ENCODE measurements around the gene FREY1. TPM values are rescaled to one million over a fixed set of nuclear protein-coding genes. Genes with fewer than 3 reads are reported as not detected.

FREY1 gene
- total and polyA plus RNA-seq, 2 donors from 2014 or later, result 0.99 to 1.0 TPM

- no peaks in the 10 kb centered on the region for H3K9me3 ChIP-seq (ENCODE audit: control insufficient read depth in 2 of 3, insufficient read depth in 1 of 3, low read length in 3 of 3)
- DNase-seq, result no peak
- no peaks in the 10 kb centered on the region for H3K27me3 ChIP-seq (ENCODE audit: control insufficient read depth, insufficient read depth, low read length)
- H3K4me3 ChIP-seq (ENCODE audit: low read length in 3 of 3), result no peak overlapping the region
- TF ChIP-seq, protein P1, sequence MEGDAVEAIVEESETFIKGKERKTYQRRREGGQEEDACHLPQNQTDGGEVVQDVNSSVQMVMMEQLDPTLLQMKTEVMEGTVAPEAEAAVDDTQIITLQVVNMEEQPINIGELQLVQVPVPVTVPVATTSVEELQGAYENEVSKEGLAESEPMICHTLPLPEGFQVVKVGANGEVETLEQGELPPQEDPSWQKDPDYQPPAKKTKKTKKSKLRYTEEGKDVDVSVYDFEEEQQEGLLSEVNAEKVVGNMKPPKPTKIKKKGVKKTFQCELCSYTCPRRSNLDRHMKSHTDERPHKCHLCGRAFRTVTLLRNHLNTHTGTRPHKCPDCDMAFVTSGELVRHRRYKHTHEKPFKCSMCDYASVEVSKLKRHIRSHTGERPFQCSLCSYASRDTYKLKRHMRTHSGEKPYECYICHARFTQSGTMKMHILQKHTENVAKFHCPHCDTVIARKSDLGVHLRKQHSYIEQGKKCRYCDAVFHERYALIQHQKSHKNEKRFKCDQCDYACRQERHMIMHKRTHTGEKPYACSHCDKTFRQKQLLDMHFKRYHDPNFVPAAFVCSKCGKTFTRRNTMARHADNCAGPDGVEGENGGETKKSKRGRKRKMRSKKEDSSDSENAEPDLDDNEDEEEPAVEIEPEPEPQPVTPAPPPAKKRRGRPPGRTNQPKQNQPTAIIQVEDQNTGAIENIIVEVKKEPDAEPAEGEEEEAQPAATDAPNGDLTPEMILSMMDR (IDR thresholded peaks at IDR 0.05; ENCODE audit: borderline replicate concordance, extremely low read depth, insufficient read depth), result no peak
- no peak overlapping the region for H3K27ac ChIP-seq (ENCODE audit: low read depth in 2 of 2, low read length in 2 of 2)
- FAIRE-seq, result no peak
- peaks cover 0 to 18% (median 10%) of the 10 kb centered on the region in 3 donors for H3K4me1 ChIP-seq (ENCODE audit: control insufficient read depth in 2 of 3, insufficient read depth in 2 of 3, low read depth in 1 of 3, low read length in 3 of 3)
- peaks cover 3 to 22% (median 10%) of the 10 kb centered on the region in 3 donors for H3K36me3 ChIP-seq (ENCODE audit: control insufficient read depth in 2 of 3, insufficient read depth in 3 of 3, low read length in 3 of 3)
- H3K9ac ChIP-seq (ENCODE audit: low read length in 3 of 3), result no peak overlapping the region
- intact Hi-C loops (cut with DNase I), result no loop called here
Observed at GRCh38 chr11:45933131-45933831, 26.2 kb upstream of the FREY1 start.

DNA sequence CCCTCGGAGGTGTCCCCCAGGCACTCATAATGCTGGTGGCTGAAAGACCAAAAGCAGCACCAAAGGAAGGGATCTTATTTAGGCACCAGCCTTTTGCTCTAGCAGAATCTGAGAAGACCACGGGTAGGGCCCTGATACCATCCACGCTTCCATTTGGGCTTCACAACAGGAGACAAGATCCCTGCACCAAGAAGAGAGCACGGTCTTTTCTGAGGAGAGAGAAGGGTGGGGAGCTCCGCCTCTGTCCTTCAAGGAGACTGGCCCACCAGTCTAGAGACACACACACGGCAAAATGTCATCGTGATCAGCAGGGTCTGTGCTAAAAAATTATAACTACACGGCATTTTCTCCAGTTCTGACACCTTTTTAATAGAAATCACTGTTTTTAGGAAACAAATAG lies 25.1 kb upstream of the FREY1 start:
- intact Hi-C loops (cut with DNase I), result no loop called here
- Histone ChIP-seq H3K27me3 (ENCODE audit: control insufficient read depth, insufficient read depth, low read length) (no peaks in the 10 kb centered on the region), H3K36me3 (ENCODE audit: control insufficient read depth in 2 of 3, insufficient read depth in 3 of 3, low read length in 3 of 3) (peaks cover 3 to 18% (median 10%) of the 10 kb centered on the region in 3 donors), H3K4me3 (ENCODE audit: low read length in 3 of 3) (no peak overlapping the region), H3K4me1 (ENCODE audit: control insufficient read depth in 2 of 3, insufficient read depth in 2 of 3, low read depth in 1 of 3, low read length in 3 of 3) (peaks cover 0 to 18% (median 10%) of the 10 kb centered on the region in 3 donors), H3K27ac (ENCODE audit: low read depth in 2 of 2, low read length in 2 of 2) (no peak overlapping the region), H3K9me3 (ENCODE audit: control insufficient read depth in 2 of 3, insufficient read depth in 1 of 3, low read length in 3 of 3) (no peaks in the 10 kb centered on the region), H3K9ac (ENCODE audit: low read length in 3 of 3) (no peak overlapping the region)
- no peak for FAIRE-seq
- TF ChIP-seq, protein P1 (IDR thresholded peaks at IDR 0.05; ENCODE audit: borderline replicate concordance, extremely low read depth, insufficient read depth), result no peak
- no peak for DNase-seq

GRCh38 chr11:45931739-45932138 lies 24.7 kb upstream of the FREY1 start:
- intact Hi-C loops (cut with DNase I), result no loop called here
- Histone ChIP-seq H3K36me3 (ENCODE audit: control insufficient read depth in 2 of 3, insufficient read depth in 3 of 3, low read length in 3 of 3) (peaks cover 3 to 18% (median 10%) of the 10 kb centered on the region in 3 donors), H3K9me3 (ENCODE audit: control insufficient read depth in 2 of 3, insufficient read depth in 1 of 3, low read length in 3 of 3) (no peaks in the 10 kb centered on the region), H3K27ac (ENCODE audit: low read depth in 2 of 2, low read length in 2 of 2) (no peak overlapping the region), H3K9ac (ENCODE audit: low read length in 3 of 3) (no peak overlapping the region), H3K4me1 (ENCODE audit: control insufficient read depth in 2 of 3, insufficient read depth in 2 of 3, low read depth in 1 of 3, low read length in 3 of 3) (peaks cover 0 to 18% (median 10%) of the 10 kb centered on the region in 3 donors), H3K4me3 (ENCODE audit: low read length in 3 of 3) (no peak overlapping the region), H3K27me3 (ENCODE audit: control insufficient read depth, insufficient read depth, low read length) (no peaks in the 10 kb centered on the region)
- TF ChIP-seq, protein P1 (IDR thresholded peaks at IDR 0.05; ENCODE audit: borderline replicate concordance, extremely low read depth, insufficient read depth), result no peak
- FAIRE-seq, result no peak
- no peak for DNase-seq

Measured in kidney (tissue), 14 donors.